ENCODE measurements around the gene TEX22. TPM values are rescaled to one million over a fixed set of nuclear protein-coding genes. Genes with fewer than 3 reads are reported as not detected.

The TEX22 gene
- total RNA-seq, 4 donors from 2014 or later, result 1.1 to 3.8 TPM; not detected in 2

- TF ChIP-seq, protein P1, sequence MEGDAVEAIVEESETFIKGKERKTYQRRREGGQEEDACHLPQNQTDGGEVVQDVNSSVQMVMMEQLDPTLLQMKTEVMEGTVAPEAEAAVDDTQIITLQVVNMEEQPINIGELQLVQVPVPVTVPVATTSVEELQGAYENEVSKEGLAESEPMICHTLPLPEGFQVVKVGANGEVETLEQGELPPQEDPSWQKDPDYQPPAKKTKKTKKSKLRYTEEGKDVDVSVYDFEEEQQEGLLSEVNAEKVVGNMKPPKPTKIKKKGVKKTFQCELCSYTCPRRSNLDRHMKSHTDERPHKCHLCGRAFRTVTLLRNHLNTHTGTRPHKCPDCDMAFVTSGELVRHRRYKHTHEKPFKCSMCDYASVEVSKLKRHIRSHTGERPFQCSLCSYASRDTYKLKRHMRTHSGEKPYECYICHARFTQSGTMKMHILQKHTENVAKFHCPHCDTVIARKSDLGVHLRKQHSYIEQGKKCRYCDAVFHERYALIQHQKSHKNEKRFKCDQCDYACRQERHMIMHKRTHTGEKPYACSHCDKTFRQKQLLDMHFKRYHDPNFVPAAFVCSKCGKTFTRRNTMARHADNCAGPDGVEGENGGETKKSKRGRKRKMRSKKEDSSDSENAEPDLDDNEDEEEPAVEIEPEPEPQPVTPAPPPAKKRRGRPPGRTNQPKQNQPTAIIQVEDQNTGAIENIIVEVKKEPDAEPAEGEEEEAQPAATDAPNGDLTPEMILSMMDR (IDR thresholded peaks at IDR 0.05), result peak; percentile 80 to 93 (median 84)
- no peak for TF ChIP-seq POLR2A (IDR thresholded peaks at IDR 0.05)
- Histone ChIP-seq H3K27ac (no peak overlapping the region), H3K36me3 (no peaks in the 10 kb centered on the region), H3K9me3 (no peaks in the 10 kb centered on the region), H3K4me3 (no peak overlapping the region), H3K27me3 (no peaks in the 10 kb centered on the region), H3K4me1 (no peaks in the 10 kb centered on the region)
- peak; percentile 83 to 86 for DNase-seq
- intact Hi-C loops (cut with DNase I; ENCODE audit: low total_unique reads), result loop anchor here (5.0 kb wide), 1 partner anchor 150 kb away; no protein-coding TSS in a partner anchor
Observed at GRCh38 chr14:105351920-105352851, 46.2 kb upstream of the TEX22 start.

DNA sequence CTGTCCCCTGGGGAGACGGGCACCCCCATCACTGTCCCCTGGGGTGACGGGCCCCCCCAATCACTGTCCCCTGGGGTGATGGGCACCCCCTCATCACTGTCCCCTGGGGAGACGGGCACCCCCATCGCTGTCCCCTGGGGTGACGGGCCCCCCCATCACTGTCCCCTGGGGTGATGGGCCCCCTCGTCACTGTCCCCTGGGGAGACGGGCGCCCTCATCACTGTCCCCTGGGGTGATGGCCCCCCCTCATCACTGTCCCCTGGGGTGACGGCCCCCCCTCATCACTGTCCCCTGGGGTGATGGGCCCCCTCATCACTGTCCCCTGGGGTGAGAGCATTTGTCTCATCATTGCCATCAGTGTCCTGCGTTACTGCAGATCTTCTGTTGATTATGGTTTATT is 45.2 kb upstream of the TEX22 start:
- Histone ChIP-seq H3K4me3 (no peak overlapping the region), H3K27ac (no peak overlapping the region), H3K36me3 (no peaks in the 10 kb centered on the region), H3K4me1 (no peaks in the 10 kb centered on the region), H3K27me3 (no peaks in the 10 kb centered on the region), H3K9me3 (no peaks in the 10 kb centered on the region)
- TF ChIP-seq POLR2A (IDR thresholded peaks at IDR 0.05), result no peak
- TF ChIP-seq, protein P1 (IDR thresholded peaks at IDR 0.05), result no peak
- intact Hi-C loops (cut with DNase I; ENCODE audit: low total_unique reads), result loop anchor here (5.0 kb wide), 1 partner anchor 151 kb away; no protein-coding TSS in a partner anchor
- no peak for DNase-seq

DNA sequence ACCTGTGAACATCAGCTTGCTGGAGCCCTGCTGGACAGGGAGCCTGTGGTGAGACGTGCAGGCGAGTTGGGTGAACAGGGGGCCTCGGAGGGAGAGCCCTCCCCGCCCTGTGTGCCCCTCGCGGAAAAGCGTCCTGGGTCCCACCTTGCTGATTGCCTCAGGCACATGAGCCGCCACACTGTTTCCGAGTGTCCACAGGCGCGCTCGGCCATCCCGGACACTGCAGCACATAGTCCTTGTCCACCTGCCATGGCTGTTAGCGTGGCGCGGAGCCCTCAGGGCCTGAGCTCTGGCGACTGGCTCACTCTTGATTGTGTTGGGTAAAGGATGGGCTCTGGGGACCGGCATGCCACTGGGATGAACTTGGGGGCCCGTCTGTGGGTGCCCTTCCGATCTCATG is 43.8 kb upstream of the TEX22 start:
- Histone ChIP-seq H3K27me3 (no peaks in the 10 kb centered on the region), H3K4me3 (no peak overlapping the region), H3K36me3 (no peaks in the 10 kb centered on the region), H3K4me1 (no peaks in the 10 kb centered on the region), H3K9me3 (no peaks in the 10 kb centered on the region), H3K27ac (no peak overlapping the region)
- DNase-seq, result no peak
- intact Hi-C loops (cut with DNase I; ENCODE audit: low total_unique reads), result loop anchor here (5.0 kb wide), 1 partner anchor 152 kb away; no protein-coding TSS in a partner anchor
- TF ChIP-seq, protein P1 (IDR thresholded peaks at IDR 0.05), result no peak
- no peak for TF ChIP-seq POLR2A (IDR thresholded peaks at IDR 0.05)

GRCh38 chr14:105355049-105355575 is 43.2 kb upstream of the TEX22 start:
- Histone ChIP-seq H3K27me3 (no peaks in the 10 kb centered on the region), H3K4me3 (no peak overlapping the region), H3K27ac (no peak overlapping the region), H3K9me3 (no peaks in the 10 kb centered on the region), H3K36me3 (no peaks in the 10 kb centered on the region), H3K4me1 (no peaks in the 10 kb centered on the region)
- DNase-seq, result no peak
- intact Hi-C loops (cut with DNase I; ENCODE audit: low total_unique reads), result no loop called here
- TF ChIP-seq POLR2A (IDR thresholded peaks at IDR 0.05), result no peak
- TF ChIP-seq, protein P1 (IDR thresholded peaks at IDR 0.05), result no peak
